Stomach (tissue), 4 donors: Measurements from ENCODE around the gene CNTN1.

ENCODE experiments used
- EP300 ChIP-seq: sonication (generic); formaldehyde crosslinking; IDR thresholded peaks from one replicate; pipeline ENCODE4 v1.6.1; 2017; ENCODE audit warnings: antibody characterized with exemption
- POLR2A ChIP-seq, 4 donors: fragments of 450-650 bp; IDR thresholded peaks; one replicate each; pipeline ENCODE4 v1.6.1; 2016; ENCODE audit warnings: antibody characterized with exemption in 4 of 4, control low read depth in 2 of 4, mild to moderate bottlenecking in 1 of 4, moderate library complexity in 1 of 4
- POLR2AphosphoS5 ChIP-seq, 3 donors: sonication (generic); formaldehyde crosslinking; IDR thresholded peaks; one replicate each; pipeline ENCODE4 v1.6.1; 2016; ENCODE audit warnings: antibody characterized with exemption in 3 of 3
- TF ChIP-seq, protein P1 (sequence below), 7 experiments: fragments of 450-650 bp in 4 of 7; fragments of 200-600 bp in 3 of 7; sonication (generic) in 3 of 7; IDR thresholded peaks; one replicate each; pipeline ENCODE4 v1.5.1; 2016 to 2019; ENCODE audit warnings: antibody characterized with exemption in 7 of 7, control low read depth in 2 of 7, mild to moderate bottlenecking in 1 of 7

DNA sequence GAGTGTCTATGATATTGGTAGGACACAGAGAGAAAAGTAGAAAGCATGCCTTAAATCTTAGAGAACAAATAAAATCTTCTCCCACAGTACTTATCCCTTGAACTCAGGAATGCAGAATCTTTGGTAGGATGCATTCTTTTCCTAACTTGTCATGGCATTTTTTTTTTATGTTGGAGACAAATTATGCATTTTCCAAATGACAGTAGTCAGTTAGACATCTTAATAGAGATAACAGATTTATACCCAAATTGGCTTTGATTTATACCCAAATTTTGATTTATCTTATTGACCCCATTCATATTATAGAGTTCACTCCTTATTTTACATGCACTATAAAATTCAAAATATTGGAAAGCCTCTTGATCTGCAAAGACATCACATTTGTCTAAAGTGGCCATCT, 132.9 kb downstream of the CNTN1 start:
- no peak for TF ChIP-seq POLR2AphosphoS5 (IDR thresholded peaks at IDR 0.05)
- TF ChIP-seq, protein P1, sequence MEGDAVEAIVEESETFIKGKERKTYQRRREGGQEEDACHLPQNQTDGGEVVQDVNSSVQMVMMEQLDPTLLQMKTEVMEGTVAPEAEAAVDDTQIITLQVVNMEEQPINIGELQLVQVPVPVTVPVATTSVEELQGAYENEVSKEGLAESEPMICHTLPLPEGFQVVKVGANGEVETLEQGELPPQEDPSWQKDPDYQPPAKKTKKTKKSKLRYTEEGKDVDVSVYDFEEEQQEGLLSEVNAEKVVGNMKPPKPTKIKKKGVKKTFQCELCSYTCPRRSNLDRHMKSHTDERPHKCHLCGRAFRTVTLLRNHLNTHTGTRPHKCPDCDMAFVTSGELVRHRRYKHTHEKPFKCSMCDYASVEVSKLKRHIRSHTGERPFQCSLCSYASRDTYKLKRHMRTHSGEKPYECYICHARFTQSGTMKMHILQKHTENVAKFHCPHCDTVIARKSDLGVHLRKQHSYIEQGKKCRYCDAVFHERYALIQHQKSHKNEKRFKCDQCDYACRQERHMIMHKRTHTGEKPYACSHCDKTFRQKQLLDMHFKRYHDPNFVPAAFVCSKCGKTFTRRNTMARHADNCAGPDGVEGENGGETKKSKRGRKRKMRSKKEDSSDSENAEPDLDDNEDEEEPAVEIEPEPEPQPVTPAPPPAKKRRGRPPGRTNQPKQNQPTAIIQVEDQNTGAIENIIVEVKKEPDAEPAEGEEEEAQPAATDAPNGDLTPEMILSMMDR (IDR thresholded peaks at IDR 0.05) = no peak
- TF ChIP-seq POLR2A (IDR thresholded peaks at IDR 0.05) = no peak
- TF ChIP-seq EP300 = no peak
